NCI-H526 (cell line): ENCODE data around the gene UBE2G2.
"Not testable (repeated sequence)": the region's sequence is repeated elsewhere in the genome, so short reads cannot be mapped to it uniquely, and the experiment has no call there.

ENCODE experiments used
- DNase-seq, 2 experiments: peaks; one replicate each; lab custom pipeline; 2025; lab: John Stamatoyannopoulos, UW

Gene UBE2G2

DNA sequence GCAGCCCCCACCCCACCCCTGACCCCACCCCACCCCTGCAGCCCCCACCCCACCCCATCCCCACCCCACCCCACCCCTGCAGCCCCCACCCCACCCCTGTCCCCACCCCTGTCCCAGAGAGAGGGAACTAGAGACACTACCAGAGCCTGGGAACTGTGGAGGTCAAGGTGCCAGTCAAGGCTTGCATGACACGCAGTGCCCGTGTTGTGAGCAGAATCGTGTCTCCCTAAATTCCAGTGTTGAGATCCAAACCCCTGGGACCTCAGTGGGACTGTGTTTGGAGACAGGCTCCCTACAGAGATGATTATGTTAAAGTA, 34.7 kb upstream of the UBE2G2 start:
- DNase-seq: no peak

DNA sequence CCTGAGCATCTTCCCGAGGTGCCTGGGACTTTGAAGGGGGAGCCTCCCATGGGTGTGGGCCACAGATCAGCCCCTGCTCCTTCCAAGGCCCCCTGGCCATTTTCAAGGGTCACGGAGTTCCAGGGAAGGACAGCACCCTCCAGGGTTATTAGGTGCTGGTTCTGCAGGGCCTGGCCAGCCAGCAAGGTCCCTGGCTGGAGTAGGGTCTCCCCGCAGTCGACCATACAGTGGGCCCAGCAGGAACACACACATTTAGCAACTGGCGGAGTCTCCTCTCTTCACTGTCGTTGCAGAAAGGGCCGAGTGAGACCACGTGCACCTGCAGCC, 34.0 kb upstream of the UBE2G2 start:
- DNase-seq: no peak

DNA sequence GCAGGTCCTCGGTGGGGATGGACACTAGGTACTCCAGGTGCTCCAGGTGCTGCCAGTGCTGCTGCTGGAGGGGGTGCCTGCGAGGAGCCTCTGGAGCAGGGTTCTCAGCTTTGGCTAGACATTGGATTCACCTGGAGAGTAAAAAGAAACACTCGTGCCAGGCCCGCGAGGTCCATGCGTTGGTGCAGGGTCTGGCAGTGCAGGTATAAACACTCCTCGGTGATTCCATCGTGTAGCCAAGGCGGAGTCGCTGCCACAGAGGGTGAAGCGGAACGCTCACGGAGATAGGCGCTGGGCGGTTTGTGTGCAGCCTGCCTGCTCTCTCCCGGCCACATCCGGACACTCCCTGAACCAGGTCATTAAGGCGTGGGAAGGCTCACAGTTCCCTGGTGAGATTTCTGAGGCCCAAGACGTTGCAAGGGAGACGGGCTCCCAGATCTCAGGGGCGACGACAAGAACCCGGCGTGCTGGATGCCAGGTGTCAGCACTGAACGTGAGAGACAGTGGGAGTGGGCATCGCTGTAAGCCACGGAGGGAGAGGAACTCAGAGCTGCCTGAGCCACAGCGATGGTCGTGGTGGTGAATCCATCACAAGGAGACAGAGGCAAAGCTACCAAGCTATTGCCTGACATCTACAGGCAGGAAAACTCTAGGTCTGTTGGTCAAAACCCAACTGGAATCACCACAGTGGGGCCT, 33.5 kb upstream of the UBE2G2 start:
- DNase-seq: no peak

DNA sequence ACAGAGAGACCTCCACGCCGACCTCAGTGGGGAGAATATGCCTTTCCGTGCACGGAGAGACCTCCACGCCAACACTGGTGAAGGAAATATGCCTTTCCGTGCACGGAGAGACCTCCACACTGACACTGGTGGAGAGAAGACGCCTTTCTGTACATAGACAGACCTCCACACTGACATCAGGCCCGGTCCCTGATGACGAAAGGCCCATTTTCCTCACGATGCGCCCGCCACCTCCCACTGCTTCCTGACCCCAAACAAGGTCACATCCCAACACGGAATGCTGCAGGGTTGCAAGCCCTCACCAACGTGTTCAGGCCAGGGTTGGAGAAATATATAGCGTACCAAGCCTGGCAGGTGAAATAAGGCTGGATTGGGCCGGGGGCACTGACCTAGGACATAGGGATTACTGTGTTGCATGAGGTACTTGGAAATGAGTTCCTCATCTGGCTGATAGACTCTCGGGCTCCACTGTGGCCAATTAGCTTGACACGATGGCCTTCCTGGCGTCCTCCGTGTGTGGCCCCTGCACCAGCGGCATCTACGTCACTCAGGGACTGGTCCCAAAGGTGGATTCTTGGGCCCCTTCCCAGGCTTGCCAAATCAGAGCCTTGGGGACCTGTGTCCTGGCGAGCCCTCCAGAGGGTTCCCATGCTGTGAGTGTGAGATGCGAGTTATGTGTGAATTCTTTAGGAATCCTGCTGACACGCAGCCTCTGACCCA, 32.8 kb upstream of the UBE2G2 start:
- DNase-seq: no peak

DNA sequence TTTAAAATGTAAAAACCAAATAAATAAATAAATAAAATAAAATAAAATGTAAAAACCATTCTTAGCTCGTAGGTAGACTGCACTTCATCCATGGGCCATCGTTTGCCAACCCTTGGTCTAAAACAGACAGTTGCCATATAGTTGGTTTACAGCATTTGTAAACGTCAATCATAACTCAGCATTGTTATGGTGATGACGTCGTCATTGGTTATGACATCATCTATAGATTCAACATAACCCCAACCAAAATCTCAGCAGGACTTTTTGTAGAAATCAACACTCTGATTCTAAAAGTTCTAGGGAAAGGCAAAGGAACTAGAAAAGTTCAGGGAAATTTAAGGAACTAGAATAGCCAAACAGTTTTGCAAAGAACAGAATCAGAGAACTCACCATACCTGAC, 32.0 kb upstream of the UBE2G2 start:
- no peak for DNase-seq

DNA sequence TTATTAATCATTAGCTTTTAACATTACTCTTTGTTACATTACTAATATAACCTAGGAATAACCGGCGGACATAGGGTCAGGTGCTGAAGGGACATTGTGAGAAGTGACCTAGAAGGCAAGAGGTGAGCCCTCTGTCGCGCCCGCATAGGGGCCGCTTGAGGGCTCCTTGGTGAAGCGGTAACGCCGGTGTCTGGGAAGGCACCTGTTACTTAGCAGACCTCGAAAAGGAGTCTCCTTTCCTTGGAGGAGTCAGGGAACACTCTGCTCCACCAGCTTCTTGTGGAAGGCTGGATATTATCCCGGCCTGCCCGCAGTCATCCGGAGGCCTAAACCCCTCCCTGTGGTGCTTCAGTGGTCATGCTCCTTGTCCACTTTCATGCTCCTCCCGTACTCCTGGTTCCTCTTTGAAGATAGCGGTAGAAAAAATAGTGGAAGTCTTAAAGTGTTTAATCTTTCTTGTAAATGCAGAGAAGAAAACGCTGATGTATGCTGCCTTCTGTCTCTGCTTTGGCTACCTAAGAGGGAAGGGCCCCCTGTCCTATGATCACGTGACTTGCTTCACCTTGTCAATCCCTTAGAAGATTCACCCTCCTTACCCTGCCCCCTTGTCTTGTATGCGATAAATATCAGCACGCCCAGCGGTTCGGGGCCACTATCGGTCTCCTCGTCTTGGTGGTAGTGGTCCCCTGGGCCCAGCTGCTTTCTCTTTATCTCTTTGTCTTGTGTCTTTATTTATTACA, 31.1 kb upstream of the UBE2G2 start:
- DNase-seq: not testable (repeated sequence)

DNA sequence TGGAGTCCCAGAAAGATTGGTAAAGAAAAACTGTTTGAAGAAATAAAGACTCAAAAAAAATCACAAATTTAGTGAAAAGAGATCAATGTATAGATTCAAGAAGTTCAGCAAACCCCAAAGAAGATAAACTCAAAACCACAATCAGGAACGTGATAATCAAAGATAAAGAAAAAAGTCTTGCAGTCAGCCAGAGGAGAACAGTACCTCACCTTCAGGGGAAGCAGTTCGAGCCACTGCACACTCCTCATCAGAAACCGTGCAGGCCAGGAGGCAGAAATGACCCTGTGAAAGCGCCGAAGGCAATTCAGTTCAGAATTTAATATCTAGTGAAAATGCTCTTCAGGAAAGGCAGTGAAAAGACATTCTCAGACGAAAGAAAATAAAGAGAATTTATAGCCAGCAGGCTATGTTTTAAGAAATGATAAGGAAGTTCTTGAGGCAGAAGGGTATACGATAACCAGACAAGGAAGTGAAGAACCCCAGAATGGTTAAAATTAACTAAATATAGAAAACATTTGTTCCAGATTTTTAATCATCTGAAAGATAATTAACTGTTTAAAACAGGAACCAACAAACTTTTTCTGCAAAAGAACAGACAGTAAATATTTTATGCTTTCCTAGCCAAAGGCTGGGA, 29.7 kb upstream of the UBE2G2 start:
- DNase-seq: no peak

DNA sequence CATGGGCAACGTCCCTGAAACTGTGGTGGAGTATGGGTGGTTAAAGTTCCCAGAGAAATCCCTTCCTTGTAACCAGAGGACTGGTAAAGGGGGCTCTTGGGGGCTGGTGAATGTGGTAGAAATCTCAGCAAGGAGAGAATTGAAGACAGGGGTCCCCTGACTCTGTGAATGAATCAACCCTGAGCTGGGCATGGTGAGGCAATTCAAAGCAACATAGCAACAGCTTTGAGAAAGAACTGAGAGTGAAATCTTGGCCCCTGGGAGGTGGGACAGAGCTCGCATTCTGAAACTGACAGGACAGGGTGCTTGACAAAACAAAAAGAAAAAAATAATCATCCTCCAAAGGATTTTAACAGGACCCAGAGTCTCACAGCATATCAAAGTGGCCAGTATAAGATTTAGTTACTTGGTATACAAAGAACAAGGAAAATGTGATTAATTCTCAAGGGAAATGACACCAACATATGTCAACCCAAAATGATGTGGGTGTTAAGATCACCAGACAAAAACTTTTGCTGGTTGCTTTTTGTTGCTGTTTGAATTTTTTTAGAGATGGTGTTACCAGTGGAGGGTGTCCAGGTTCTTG, 28.0 kb upstream of the UBE2G2 start:
- no peak for DNase-seq

DNA sequence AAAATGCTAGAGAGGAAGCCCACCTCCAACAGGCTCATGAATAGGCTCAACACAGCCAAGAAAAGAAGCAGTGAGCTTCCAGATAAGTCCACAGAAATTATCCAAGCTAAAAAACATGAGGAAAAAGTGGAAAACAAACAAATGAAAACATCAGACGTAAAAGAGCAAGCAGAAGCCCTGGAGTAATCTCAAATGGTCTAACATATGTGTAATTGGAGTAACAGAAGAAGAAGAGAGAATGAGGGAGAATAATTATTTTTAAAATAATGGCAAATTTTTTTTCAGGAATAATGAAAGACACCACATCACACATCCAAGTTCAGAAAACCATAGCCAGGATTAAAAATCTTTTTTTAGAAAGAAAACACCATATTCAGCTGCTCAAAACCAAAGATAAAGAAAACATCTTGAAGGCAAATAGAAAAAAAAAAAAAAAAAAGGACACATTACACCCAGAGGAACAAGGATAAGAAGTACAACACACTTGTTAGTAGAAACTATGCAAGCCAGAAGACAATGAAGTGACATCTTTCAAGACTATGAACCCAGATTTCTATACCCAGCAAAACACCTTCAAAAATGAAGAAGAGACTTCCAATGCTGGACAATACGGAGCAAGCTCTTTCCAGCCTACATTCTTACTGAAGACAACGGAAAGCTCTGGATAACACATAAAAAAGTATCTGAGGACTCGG, 26.9 kb upstream of the UBE2G2 start:
- DNase-seq: no peak

DNA sequence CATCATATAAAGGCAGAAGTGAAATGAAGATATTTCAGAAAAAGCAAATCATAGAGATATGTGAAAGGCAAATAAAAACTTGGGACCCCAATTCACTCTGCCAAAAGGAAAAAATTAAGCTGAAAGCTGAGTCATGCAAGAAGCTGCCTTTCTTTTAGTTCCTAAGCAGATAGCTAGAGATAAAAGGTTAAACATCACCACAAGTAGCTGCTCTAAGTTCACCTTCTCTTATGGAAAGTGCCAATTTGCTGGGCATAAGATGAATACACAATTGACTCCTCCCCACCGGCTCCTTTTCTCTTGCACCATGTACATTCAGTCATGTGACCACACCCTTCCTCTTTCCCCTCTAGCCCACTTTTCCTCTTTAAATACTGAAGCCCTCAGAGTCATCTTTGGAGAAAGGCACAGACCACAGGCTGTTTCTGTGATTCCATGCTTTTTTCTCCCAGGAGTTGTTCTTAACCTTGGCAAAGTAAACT, 21.6 kb upstream of the UBE2G2 start:
- no peak for DNase-seq

DNA sequence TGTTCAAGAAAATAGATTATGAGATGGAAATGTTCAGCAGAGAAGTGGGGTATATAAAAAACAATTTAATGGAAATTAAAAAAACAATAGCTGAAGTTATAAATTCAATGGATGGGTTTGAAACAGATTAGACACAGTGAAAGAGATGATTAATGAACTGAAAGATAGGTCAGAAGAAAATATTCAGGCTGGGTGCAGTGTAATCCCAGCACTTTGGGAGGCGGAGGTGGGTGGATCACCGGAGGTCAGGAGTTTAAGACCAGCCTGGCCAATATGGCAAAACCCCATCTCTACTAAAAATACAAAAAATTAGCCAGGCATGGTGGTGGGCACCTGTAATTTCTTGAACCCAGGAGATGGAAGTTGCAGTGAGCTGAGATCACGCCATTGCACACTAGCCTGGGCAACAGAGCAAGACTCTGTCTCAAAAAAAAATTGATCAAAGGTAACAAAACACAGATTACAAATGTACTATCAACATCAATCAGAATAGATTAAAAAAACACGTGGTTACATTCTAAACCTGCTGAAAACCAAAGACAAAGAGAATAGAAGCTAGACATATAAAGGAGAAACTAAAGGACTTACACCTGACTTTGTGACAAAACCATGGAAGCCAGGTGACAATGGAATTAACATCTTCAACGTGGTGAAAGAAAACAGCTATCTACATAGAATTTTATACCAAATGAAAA, 21.0 kb upstream of the UBE2G2 start:
- no peak for DNase-seq

DNA sequence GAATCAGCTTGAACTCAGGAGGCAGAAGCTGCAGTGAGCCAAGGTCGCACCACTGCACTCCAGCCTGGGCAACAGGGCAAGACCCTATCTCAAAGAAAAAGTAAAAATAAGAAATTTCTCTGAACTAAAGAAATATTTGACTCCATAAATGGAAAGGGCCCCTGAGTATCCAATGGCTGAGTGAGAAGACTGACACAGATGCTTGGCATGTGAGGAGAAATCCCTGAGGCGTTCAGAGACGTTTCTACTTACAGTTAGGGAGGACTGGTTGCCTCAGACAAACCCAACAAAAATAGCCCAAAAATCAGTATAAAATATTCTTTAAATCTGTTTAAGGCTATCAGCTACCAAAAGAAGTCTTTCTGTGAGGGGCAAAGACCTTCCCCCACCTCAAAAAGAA, 19.2 kb upstream of the UBE2G2 start:
- no peak for DNase-seq

DNA sequence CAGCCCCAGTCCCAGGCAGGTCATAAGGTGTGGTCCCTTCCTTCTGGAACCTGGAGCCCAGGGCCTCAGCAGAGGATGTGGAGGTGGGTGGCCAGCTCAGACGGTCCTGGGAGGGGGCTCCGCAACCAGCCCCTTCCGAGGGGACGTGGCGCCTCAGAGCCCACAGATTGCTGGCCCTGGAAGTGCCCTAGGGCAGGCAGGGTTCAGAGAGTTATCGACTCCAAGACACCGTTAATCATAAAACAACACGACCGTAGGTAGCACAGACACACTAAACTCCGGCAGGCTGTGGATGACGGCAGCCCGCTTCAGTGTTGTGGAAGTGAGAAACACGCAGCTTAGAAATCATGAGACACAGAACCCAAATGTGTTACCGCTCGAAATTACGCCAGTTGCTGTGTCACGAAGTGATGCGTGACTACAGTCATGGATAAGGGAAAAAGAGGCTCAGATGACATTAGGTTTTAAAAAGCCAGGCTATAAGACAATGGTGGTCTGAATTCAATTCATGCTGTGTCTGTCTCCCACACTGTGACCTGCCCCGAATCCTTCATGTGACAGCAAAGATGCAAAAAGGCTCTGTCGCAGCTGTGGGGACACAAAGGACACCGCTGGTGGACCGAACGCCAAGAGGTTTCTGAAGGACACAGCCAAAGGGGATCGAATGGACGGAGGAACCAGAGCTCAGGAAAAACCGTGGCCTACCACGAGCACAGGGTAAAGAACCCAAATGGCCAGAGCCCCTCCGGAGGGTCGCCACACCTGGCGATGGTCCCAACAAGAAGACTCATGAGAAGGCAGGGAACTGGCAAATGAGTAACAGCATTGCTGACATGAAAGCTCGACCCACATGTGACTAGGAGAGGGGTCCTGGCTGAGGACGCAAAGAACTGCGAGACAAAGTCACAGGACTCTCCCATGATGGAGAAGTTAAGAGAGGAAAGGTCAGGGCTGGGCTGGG, 17.9 kb upstream of the UBE2G2 start:
- DNase-seq: no peak

DNA sequence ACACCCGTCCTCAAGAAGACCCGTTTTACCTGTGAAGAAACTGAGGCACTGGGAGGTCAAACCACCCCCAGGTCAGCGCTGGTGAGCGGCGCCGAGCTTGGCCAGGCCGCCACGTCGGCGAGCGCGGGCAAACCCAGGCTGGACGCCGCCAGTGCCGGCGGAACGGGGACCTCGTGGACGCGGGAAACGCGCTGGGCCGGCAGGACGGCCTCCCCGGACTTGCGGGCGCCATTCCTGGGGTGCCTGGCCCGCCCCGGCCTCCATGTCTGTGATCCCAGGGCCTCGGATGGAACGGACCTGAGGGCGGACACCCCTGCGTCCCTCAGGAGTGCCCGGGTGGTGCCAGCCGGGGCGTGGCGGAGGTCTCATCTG, 17.0 kb upstream of the UBE2G2 start:
- DNase-seq: peak in 1 of 2 experiments; percentile 45

DNA sequence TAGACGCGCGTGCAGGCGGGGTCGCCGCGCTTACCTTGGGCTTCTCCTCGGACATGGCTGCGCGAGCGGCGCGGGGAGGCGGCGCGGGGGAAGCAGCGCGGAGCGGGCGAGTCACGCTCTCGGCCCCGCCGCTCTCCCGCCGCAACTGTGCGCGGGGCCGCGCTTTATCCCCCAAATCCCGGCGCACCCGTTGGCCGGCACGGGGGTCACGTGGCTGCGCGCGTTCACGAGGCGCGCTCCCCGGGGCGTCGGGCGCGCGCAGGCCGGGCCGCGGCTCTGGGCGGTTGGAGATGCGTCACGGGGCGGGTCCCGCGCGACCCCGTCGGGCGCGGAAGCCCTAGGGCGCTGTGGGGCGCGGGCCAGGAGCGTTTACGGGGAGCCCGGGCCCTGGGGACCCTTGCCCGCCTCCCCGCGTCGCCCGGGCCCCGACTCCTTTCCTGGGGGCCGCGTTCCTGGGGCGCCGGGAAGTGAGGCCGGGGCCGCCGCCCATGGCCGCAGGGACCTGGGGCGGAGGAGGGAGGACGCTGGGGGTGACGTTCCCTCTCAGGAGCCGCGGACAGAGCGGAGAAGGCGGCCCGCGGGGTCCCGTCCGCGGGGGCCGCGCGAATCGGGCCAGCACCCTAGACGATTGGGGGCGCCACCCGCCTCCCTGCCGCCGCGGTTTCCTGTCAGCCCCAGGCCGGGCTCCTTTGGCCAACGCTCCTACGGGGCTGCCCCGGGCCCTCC, 16.5 kb upstream of the UBE2G2 start, which contains the start of gene SUMO3:
TSS of gene SUMO3 (minus strand) at position 149 of the 726 bp plus-strand sequence. CDS start at position 55, 94 bp downstream.
- DNase-seq: peak in 1 of 2 experiments; percentile 87

DNA sequence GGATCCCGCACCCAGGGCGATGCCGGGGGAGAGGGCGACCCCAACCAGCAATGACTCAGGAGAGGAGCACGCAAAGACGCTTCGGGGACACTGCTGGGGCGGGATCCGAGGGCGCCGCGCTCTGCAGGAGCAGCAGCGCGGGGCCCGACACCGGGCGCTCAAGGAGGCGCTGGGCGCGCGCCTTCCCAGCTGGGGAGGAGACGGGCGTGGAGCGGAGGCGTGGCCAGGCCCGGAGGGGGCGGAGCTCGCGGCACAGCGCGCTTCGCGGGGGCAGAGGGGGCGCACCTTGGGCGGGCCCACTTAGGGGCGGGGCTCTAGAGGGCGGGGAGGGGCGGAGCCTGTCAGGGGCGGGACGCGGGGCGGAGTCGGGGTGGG, 15.9 kb upstream of the UBE2G2 start:
- peak; percentile 17 to 87 for DNase-seq

DNA sequence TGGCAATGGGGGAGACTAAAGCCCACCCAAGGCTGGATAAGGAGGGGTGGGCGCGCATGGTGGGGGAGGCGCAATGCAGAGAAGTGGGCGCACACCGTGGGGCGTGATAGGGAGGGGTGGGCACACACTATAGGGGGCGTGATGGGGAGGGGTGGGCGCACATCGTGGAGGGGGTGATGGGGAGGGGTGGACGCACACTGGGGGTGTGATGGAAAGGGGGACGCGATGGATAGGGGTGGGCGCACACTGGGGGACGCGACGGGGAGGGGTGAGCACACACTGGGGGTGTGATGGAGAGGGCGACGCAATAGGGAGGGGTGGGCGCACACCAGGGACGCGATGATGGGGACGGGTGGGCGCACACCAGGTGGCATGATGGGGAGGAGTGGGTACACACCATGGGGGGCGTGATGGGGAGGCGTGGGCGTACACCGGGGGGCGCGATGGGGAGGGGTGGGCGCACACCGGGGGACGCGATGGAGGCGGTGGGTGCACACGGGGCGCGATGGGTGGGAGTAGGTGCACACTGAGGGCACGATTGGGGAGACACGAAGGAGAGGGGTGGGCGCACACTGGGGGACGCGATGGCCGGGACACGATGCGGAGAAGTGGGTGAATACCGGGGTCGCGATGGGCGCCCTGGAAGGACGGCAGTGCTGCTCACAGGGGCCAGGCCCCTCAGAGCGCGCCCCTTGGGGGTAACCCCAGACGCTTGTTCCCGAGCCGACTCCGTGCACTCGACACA, 15.3 kb upstream of the UBE2G2 start:
- DNase-seq: no peak

DNA sequence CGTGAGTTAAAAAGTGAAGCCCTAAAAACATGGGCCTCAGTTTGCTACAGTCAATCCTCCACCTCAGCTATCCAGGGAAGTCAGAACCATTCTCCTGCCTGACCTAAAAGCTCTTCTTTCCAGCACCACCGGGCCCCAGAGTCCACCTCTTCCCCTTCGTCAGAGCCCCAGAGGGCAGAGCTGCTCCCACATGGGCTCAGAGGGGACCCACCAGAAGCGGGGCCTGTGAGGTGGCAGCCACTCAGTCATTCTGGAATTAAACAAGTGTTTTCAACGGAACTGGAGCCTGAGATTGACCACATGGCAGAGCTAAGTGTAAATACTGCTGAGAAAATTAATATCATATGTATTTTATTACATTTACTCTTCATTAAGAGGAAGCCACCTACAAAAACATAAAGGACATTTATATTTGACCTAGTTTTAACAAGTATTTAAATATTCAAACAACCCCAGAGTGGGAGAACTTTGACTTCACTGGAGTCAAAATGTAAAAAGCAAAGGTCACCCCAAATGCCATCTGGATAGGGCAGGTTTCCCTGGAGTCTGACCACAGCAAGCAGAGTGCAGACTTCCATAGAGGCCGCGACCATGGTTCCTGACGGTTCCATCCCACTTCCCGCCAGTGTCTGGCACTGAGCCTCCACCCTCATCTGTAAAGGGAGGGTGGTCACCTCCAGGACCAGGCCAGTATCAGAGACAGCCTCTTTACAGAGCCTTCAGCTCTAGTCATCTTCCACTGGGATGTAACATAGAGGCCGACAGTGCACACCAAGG, 14.4 kb upstream of the UBE2G2 start:
- no peak for DNase-seq
